GM12892 (cell line): ENCODE measurements around the gene RAB44.
"Not testable (repeated sequence)": the region's sequence is repeated elsewhere in the genome, so short reads cannot be mapped to it uniquely, and the experiment has no call there.

Experiments
- DNase-seq: peaks from one replicate; pipeline ENCODE4 v3.0.0; 2011; ENCODE audit not compliant: insufficient read length
- FAIRE-seq: peaks from 2 replicates; lab custom pipeline; 2011; peaks lifted over from hg19 to GRCh38; lab: Jason Lieb, UNC
- POLR2A ChIP-seq: IDR thresholded peaks from 2 replicates; pipeline ENCODE4 v1.6.1; 2011; ENCODE audit warnings: low read depth, low read length, control low read depth
- POLR2AphosphoS5 ChIP-seq: IDR thresholded peaks from 2 replicates; pipeline ENCODE4 v1.6.1; 2011; ENCODE audit warnings: low read depth, low read length, control low read depth
- TAF1 ChIP-seq: IDR thresholded peaks from 2 replicates; pipeline ENCODE4 v1.6.1; 2011; ENCODE audit warnings: low read depth, mild to moderate bottlenecking, control low read depth, low read length, borderline replicate concordance

RAB44 gene

GRCh38 chr6:36703081-36703606 lies 5.5 kb downstream of the RAB44 start:
- DNase-seq, result no peak
- FAIRE-seq, result no peak
- TF ChIP-seq POLR2AphosphoS5 (no peak), TAF1 (no peak), POLR2A (no peak)

- TF ChIP-seq POLR2AphosphoS5 (no peak), TAF1 (no peak), POLR2A (no peak)
- FAIRE-seq (no peak), DNase-seq (no peak)
Measured at GRCh38 chr6:36703982-36704381, 6.4 kb downstream of the RAB44 start.

GRCh38 chr6:36704961-36705577 lies 7.4 kb downstream of the RAB44 start:
- FAIRE-seq, DNase-seq: not testable (repeated sequence)

- DNase-seq (no peak), FAIRE-seq (no peak)
- TF ChIP-seq TAF1, result no peak
- no peak for TF ChIP-seq POLR2AphosphoS5
- no peak for TF ChIP-seq POLR2A
Measured at GRCh38 chr6:36706339-36706738, 8.7 kb downstream of the RAB44 start.

GRCh38 chr6:36712816-36713215 lies 15.2 kb downstream of the RAB44 start:
- DNase-seq, result no peak
- TF ChIP-seq TAF1 (no peak), POLR2A (no peak), POLR2AphosphoS5 (no peak)
- no peak for FAIRE-seq

GRCh38 chr6:36713846-36714245 lies 16.2 kb downstream of the RAB44 start:
- TF ChIP-seq TAF1 (no peak), POLR2A (no peak), POLR2AphosphoS5 (no peak)
- FAIRE-seq (no peak), DNase-seq (no peak)

GRCh38 chr6:36714511-36714910 lies 16.9 kb downstream of the RAB44 start:
- no peak for DNase-seq
- no peak for FAIRE-seq
- no peak for TF ChIP-seq TAF1
- TF ChIP-seq POLR2AphosphoS5, result no peak
- no peak for TF ChIP-seq POLR2A

GRCh38 chr6:36715469-36715868 lies 17.8 kb downstream of the RAB44 start:
- DNase-seq (no peak), FAIRE-seq (no peak)
- TF ChIP-seq POLR2AphosphoS5 (no peak), POLR2A (no peak), TAF1 (no peak)

GRCh38 chr6:36716476-36717093 lies 19.0 kb downstream of the RAB44 start:
- FAIRE-seq, result no peak

GRCh38 chr6:36717231-36717825 lies 19.7 kb downstream of the RAB44 start:
- TF ChIP-seq POLR2AphosphoS5 (no peak), TAF1 (no peak), POLR2A (no peak)
- no peak for DNase-seq
- FAIRE-seq, result no peak

More at GRCh38 chr6:36716476-36717093, 19.0 kb downstream of the RAB44 start:
- DNase-seq, result no peak
- TF ChIP-seq POLR2A (no peak), POLR2AphosphoS5 (no peak), TAF1 (no peak)

- no peak for DNase-seq
- no peak for FAIRE-seq
- TF ChIP-seq TAF1 (no peak), POLR2AphosphoS5 (no peak)
Measured at GRCh38 chr6:36717871-36718540, 20.4 kb downstream of the RAB44 start.
